K562 (cell line): ENCODE results near the gene HOXD4. TPM values are rescaled to one million over a fixed set of nuclear protein-coding genes. Genes with fewer than 3 reads are reported as not detected.

Experiments used
- STAT6 ChIP-seq: sonication (generic); formaldehyde crosslinking; IDR thresholded peaks from 2 replicates; pipeline ENCODE4 v1.8.1; 2023; ENCODE audit warnings: mild to moderate bottlenecking, missing genetic modification reagents
- TRIM24 ChIP-seq, 2 experiments: fragments of 450-650 bp; IDR thresholded peaks; 2 replicates each; pipeline ENCODE4 v1.6.1; 2016
- ZBTB40 ChIP-seq, 2 experiments: fragments of 450-650 bp in 1 of 2; sonication (generic) in 1 of 2; formaldehyde crosslinking in 1 of 2; IDR thresholded peaks; 2 replicates each; pipeline versions ENCODE4 v1.7.1 to v1.9.0; 2016 to 2022; ENCODE audit warnings: inconsistent platforms in 1 of 2, mild to moderate bottlenecking in 1 of 2, missing genetic modification reagents in 1 of 2
- ZNF224 ChIP-seq: sonication (generic); formaldehyde crosslinking; IDR thresholded peaks from 2 replicates; pipeline ENCODE4 v1.8.0; 2022; ENCODE audit warnings: mild to moderate bottlenecking, missing genetic modification reagents
- polyA plus RNA-seq, 8 experiments: library from polyadenylated mRNA; depleted of rRNA in 4 of 8; stranded (reverse) in 5 of 8; unstranded in 3 of 8; fragments of >200 nt; fragmentation: Nextera tagmentation in 2 of 8; fragmentation: Illumina TruSeq in 1 of 8; extraction: Ambion mirVana in 2 of 8; extraction: Trizol in 1 of 8; gene quantifications; 2 replicates each; pipeline versions ENCODE4 v1.2.1 to v1.2.3, GENCODE V29; 2011 to 2014; ENCODE audit warnings: inconsistent platforms in 1 of 8, missing spikeins in 1 of 8
- total RNA-seq, 7 experiments: library from RNA; depleted of rRNA in 6 of 7; stranded (reverse); fragments of >200 nt in 6 of 7; fragmentation: Illumina TruSeq in 2 of 7; extraction: Trizol in 2 of 7; gene quantifications; 2 replicates each; pipeline versions ENCODE4 v1.2.1 to v1.2.3, GENCODE V29; 2011 to 2021; ENCODE audit warnings: low replicate concordance in 1 of 7
- TF ChIP-seq, protein P1 (sequence below): fragments of 250-450 bp; sonication (Bioruptor Pico); IDR thresholded peaks from 2 replicates; pipeline ENCODE4 v1.4.0; 2020

HOXD4 gene
- total and polyA plus RNA-seq, 9 of the 15 experiments (the other 6 are each of a cell fraction or from before 2014, with no cell fraction given): not detected

DNA sequence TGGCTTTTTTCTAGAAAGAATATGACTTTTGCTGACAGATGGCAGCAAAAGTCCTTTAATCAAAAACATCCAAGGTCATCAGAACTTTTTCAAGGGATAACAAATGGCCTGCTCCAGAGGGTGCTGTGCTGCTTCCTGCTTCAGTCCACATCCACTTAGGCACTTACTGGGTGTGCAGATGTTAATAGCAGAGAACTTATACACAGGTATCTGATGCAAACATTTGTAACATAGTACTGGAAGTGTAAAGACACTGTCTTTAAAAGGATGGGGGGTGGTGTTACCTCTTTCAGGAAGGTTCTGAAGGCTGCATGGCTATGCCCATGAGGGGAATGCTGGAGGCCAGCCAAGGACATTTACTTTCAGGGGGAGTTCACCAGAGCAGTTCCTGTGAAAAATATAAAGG is 16.3 kb upstream of the HOXD4 start (continued):
- no peak for TF ChIP-seq ZBTB40 (IDR thresholded peaks at IDR 0.05)
- no peak for TF ChIP-seq ZBTB40 (CRISPR knock-in tag; IDR thresholded peaks at IDR 0.05)
- TF ChIP-seq STAT6 (CRISPR knock-in tag): no peak
- TF ChIP-seq, protein P1, sequence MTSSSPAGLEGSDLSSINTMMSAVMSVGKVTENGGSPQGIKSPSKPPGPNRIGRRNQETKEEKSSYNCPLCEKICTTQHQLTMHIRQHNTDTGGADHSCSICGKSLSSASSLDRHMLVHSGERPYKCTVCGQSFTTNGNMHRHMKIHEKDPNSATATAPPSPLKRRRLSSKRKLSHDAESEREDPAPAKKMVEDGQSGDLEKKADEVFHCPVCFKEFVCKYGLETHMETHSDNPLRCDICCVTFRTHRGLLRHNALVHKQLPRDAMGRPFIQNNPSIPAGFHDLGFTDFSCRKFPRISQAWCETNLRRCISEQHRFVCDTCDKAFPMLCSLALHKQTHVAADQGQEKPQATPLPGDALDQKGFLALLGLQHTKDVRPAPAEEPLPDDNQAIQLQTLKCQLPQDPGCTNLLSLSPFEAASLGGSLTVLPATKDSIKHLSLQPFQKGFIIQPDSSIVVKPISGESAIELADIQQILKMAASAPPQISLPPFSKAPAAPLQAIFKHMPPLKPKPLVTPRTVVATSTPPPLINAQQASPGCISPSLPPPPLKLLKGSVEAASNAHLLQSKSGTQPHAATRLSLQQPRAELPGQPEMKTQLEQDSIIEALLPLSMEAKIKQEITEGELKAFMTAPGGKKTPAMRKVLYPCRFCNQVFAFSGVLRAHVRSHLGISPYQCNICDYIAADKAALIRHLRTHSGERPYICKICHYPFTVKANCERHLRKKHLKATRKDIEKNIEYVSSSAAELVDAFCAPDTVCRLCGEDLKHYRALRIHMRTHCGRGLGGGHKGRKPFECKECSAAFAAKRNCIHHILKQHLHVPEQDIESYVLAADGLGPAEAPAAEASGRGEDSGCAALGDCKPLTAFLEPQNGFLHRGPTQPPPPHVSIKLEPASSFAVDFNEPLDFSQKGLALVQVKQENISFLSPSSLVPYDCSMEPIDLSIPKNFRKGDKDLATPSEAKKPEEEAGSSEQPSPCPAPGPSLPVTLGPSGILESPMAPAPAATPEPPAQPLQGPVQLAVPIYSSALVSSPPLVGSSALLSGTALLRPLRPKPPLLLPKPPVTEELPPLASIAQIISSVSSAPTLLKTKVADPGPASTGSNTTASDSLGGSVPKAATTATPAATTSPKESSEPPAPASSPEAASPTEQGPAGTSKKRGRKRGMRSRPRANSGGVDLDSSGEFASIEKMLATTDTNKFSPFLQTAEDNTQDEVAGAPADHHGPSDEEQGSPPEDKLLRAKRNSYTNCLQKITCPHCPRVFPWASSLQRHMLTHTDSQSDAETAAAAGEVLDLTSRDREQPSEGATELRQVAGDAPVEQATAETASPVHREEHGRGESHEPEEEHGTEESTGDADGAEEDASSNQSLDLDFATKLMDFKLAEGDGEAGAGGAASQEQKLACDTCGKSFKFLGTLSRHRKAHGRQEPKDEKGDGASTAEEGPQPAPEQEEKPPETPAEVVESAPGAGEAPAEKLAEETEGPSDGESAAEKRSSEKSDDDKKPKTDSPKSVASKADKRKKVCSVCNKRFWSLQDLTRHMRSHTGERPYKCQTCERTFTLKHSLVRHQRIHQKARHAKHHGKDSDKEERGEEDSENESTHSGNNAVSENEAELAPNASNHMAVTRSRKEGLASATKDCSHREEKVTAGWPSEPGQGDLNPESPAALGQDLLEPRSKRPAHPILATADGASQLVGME: no peak
- peak in 1 of 2 experiments; percentile 34; a peak in 1 of 4 replicates for TF ChIP-seq TRIM24 (IDR thresholded peaks at IDR 0.05)
- TF ChIP-seq ZNF224: no peak
